PC-9 (cell line): ENCODE measurements around the gene IL1RL2. TPM values are rescaled to one million over a fixed set of nuclear protein-coding genes. Genes with fewer than 3 reads are reported as not detected.

Source experiments
- BruUV-seq: library from RNA; stranded (reverse); fragments of 400-500 nt; replicated peaks from 2 replicates; lab custom pipeline; 2021; lab: Mats Ljungman, UMichigan
- CTCF ChIA-PET: fragments of 300-600 bp; sonication (Branson Sonifier 250); formaldehyde crosslinking; loops from one replicate; lab custom pipeline; 2022; ENCODE audit warnings: antibody characterized with exemption; lab: Charles Lee
- POLR2A ChIA-PET: fragments of 300-600 bp; sonication (Branson Sonifier 250); formaldehyde crosslinking; loops from one replicate; lab custom pipeline; 2022; ENCODE audit warnings: antibody characterized with exemption; ENCODE audit not compliant: unreplicated experiment; lab: Charles Lee
- DNase-seq, 2 experiments: peaks; one replicate each; pipeline versions ENCODE4 v3.0.0 to v3.0.0-alpha.2; 2015 to 2022; ENCODE audit warnings: mixed read lengths in 1 of 2
- H2AFZ ChIP-seq: fragments of 200-600 bp; sonication (generic); 2 replicates; pipeline ENCODE4 v1.8.1; 2017; ENCODE audit warnings: antibody characterized with exemption
- H3F3A ChIP-seq: fragments of 200-600 bp; sonication (generic); 2 replicates; pipeline ENCODE4 v1.8.1; 2017; ENCODE audit warnings: antibody characterized with exemption, mild to moderate bottlenecking, low read depth; ENCODE audit not compliant: insufficient read depth
- H3K27ac ChIP-seq: fragments of 200-600 bp; sonication (generic); 2 replicates; pipeline ENCODE4 v1.6.1; 2016; ENCODE audit warnings: mixed run types
- H3K27me3 ChIP-seq: fragments of 200-600 bp; sonication (generic); 2 replicates; pipeline ENCODE4 v1.6.1; 2016; ENCODE audit warnings: low read depth, mixed run types; ENCODE audit not compliant: insufficient read depth
- H3K36me3 ChIP-seq: fragments of 200-600 bp; sonication (generic); 2 replicates; pipeline ENCODE4 v1.6.1; 2016; ENCODE audit warnings: low read depth, mixed run types
- H3K4me1 ChIP-seq: fragments of 200-600 bp; sonication (generic); replicated peaks from 2 replicates; pipeline ENCODE4 v1.6.1; 2016; ENCODE audit warnings: mixed run types; ENCODE audit not compliant: insufficient read depth
- H3K4me2 ChIP-seq: fragments of 200-600 bp; sonication (generic); 2 replicates; pipeline ENCODE4 v1.6.1; 2017; ENCODE audit warnings: mixed run types
- H3K4me3 ChIP-seq: fragments of 200-600 bp; sonication (generic); 2 replicates; pipeline ENCODE4 v1.6.1; 2016; ENCODE audit warnings: mixed run types
- H3K79me2 ChIP-seq: fragments of 200-600 bp; sonication (generic); 2 replicates; pipeline ENCODE4 v1.6.1; 2017; ENCODE audit warnings: low read depth, mixed run types
- H3K9me2 ChIP-seq: fragments of 200-600 bp; sonication (generic); 2 replicates; pipeline ENCODE4 v1.8.1; 2017; ENCODE audit warnings: mild to moderate bottlenecking; ENCODE audit not compliant: insufficient read depth
- H3K9me3 ChIP-seq: fragments of 200-600 bp; sonication (generic); 2 replicates; pipeline ENCODE4 v1.8.1; 2016; ENCODE audit warnings: low read depth; ENCODE audit not compliant: insufficient read depth
- H4K20me1 ChIP-seq: fragments of 200-600 bp; sonication (generic); 2 replicates; pipeline ENCODE4 v1.8.1; 2017; ENCODE audit not compliant: insufficient read depth
- EZH2 ChIP-seq: fragments of 200-600 bp; sonication (generic); IDR thresholded peaks from 2 replicates; pipeline ENCODE4 v1.8.0; 2017; ENCODE audit warnings: antibody characterized with exemption, low read depth
- intact Hi-C: fragments of 100-400 bp; cut with micrococcal nuclease; formaldehyde crosslinking; loops from one replicate; pipeline ENCODE4 v1.10.0; 2022; ENCODE audit not compliant: unreplicated experiment
- total RNA-seq: library from RNA; stranded (reverse); gene quantifications from 2 replicates; pipeline ENCODE4 v1.2.3, GENCODE V29; 2021
- TF ChIP-seq, protein P1 (sequence below): fragments of 200-600 bp; sonication (generic); conservative IDR thresholded peaks from 2 replicates; pipeline ENCODE4 v1.6.1; 2017; ENCODE audit warnings: mixed run types, antibody characterized with exemption, mild to moderate bottlenecking, moderate library complexity

The IL1RL2 gene
- total RNA-seq, 1 experiment from 2014 or later: 1.9 TPM

DNA sequence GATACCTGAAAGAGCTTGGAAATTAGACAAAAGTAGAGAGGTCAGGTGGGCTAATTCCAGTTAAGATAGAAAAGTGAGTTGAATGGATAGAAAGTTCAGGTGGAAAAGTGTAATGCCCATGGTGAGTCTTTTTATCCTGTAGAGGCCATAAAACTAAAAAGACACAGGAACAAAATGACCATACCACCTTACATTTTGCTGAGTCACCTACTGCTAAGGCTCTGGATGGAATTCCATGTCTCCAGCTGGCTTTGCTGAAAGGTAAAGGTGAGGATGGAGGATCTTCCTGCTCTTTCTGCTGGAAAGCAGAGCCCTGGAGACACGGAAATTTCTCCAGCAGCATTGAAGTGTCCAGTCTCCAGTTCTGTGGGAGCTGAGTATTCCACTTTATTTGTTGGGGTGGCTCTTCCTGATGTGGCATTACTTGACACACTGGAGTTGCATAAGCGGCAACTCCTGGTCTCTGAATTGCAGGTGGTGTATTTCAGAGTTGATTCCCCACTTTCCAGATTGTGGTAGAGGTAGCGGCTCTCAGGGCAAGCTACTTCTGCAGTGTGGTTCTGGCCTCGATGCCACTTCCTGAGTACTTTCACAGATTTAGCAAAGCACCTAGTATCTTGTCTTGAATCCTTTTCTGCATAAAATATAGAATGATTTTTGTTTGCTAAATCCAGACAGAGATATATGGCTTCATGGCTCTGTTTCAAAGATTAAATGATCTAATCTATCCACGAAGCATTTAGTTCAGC lies 10.7 kb downstream of the IL1RL2 start:
- Histone ChIP-seq H3F3A (no peaks in the 10 kb centered on the region), H3K27me3 (no peaks in the 10 kb centered on the region), H3K4me3 (no peak overlapping the region), H3K9me3 (no peaks in the 10 kb centered on the region), H3K4me2 (no peak overlapping the region), H4K20me1 (no peaks in the 10 kb centered on the region), H3K79me2 (no peaks in the 10 kb centered on the region), H3K4me1 (peaks cover 20% of the 10 kb centered on the region), H3K36me3 (no peaks in the 10 kb centered on the region), H3K9me2 (no peaks in the 10 kb centered on the region), H3K27ac (no peak overlapping the region), H2AFZ (peak overlapping the region; percentile 73)
- intact Hi-C loops: no loop called here
- no peak for DNase-seq
- CTCF ChIA-PET: interaction anchor here (0.6 kb wide), 1 partner anchor 206 kb away, joined by 3 read pairs; the partner anchor contains the start of gene IL1R2
- no peak for TF ChIP-seq EZH2
- TF ChIP-seq, protein P1, sequence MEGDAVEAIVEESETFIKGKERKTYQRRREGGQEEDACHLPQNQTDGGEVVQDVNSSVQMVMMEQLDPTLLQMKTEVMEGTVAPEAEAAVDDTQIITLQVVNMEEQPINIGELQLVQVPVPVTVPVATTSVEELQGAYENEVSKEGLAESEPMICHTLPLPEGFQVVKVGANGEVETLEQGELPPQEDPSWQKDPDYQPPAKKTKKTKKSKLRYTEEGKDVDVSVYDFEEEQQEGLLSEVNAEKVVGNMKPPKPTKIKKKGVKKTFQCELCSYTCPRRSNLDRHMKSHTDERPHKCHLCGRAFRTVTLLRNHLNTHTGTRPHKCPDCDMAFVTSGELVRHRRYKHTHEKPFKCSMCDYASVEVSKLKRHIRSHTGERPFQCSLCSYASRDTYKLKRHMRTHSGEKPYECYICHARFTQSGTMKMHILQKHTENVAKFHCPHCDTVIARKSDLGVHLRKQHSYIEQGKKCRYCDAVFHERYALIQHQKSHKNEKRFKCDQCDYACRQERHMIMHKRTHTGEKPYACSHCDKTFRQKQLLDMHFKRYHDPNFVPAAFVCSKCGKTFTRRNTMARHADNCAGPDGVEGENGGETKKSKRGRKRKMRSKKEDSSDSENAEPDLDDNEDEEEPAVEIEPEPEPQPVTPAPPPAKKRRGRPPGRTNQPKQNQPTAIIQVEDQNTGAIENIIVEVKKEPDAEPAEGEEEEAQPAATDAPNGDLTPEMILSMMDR: no peak
- BruUV-seq: no TSS peak
- POLR2A ChIA-PET: no interaction called here

DNA sequence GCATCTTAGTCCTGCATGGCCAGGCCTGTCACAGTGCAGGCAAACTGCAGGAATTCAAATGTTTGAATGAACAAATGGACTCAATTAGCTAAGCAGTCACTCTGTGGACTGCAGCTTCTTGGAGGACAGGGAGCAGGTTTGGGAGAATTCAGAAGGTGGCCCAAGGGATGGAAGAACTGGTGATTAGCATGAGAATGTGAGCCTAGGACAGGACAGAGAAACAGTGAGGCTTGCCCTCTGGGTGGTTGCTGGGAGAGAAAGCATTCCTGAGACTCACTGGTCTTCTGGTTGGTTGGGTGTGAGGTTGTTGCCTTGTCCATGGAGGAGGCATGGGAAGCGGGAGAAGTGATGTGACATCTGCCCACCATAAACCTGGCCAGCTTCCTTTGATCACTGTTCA lies 13.7 kb downstream of the IL1RL2 start:
- DNase-seq: no peak
- ChIA-PET CTCF (no interaction called here), POLR2A (no interaction called here)
- H3K4me3 ChIP-seq: no peak overlapping the region
- H3K36me3 ChIP-seq: no peaks in the 10 kb centered on the region
- H3K79me2 ChIP-seq: no peaks in the 10 kb centered on the region
- H3K4me1 ChIP-seq: peaks cover 8% of the 10 kb centered on the region
- no peaks in the 10 kb centered on the region for H3K27me3 ChIP-seq
- no peaks in the 10 kb centered on the region for H3K9me2 ChIP-seq
- H2AFZ ChIP-seq: no peak overlapping the region
- no TSS peak for BruUV-seq
- H3K9me3 ChIP-seq: peaks cover 4% of the 10 kb centered on the region
- H3K27ac ChIP-seq: no peak overlapping the region
- intact Hi-C loops: no loop called here
- H3K4me2 ChIP-seq: no peak overlapping the region
- TF ChIP-seq, protein P1: no peak
- no peak for TF ChIP-seq EZH2
- H4K20me1 ChIP-seq: no peaks in the 10 kb centered on the region
- H3F3A ChIP-seq: no peaks in the 10 kb centered on the region

DNA sequence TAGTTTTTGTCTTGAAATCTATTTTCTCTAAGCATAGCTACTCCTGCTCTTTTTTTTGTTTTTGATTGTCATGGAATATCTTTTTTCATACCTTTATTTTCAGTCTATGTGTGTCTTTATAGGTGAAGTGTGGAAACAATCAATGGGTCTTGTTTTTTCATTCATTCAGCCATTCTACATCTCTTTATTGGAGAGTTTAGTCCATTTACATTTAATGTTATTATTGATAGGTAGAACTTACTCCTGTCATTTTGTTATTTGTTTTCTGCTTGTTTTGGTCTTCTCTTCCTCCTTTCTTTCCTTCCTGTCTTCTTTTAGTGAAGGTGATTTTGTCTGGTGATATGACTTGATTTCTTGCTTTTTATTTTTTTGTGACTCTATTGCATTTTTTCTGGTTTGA lies 17.8 kb downstream of the IL1RL2 start:
- Histone ChIP-seq H3K79me2 (no peaks in the 10 kb centered on the region), H3K4me3 (no peak overlapping the region), H2AFZ (no peak overlapping the region), H3K9me3 (peaks cover 4% of the 10 kb centered on the region), H3K9me2 (no peaks in the 10 kb centered on the region), H3K4me2 (no peak overlapping the region), H3F3A (no peaks in the 10 kb centered on the region), H3K27ac (no peak overlapping the region), H4K20me1 (no peaks in the 10 kb centered on the region), H3K4me1 (no peaks in the 10 kb centered on the region), H3K27me3 (no peaks in the 10 kb centered on the region), H3K36me3 (no peaks in the 10 kb centered on the region)
- no peak for TF ChIP-seq EZH2
- TF ChIP-seq, protein P1: no peak
- ChIA-PET POLR2A (no interaction called here), CTCF (no interaction called here)
- intact Hi-C loops: no loop called here
- DNase-seq: no peak
- no TSS peak for BruUV-seq
